GM19395 (cell line): ENCODE data around the gene TPRG1L.
"Not testable (repeated sequence)": the region's sequence is repeated elsewhere in the genome, so short reads cannot be mapped to it uniquely, and the experiment has no call there.

Experiments used
- ATAC-seq: cut with Tn5 transposase; IDR thresholded peaks from one replicate; pipeline ENCODE4 v1.9.1; 2021; ENCODE audit warnings: mild to moderate bottlenecking, moderate library complexity; ENCODE audit not compliant: unreplicated experiment

TPRG1L gene

DNA sequence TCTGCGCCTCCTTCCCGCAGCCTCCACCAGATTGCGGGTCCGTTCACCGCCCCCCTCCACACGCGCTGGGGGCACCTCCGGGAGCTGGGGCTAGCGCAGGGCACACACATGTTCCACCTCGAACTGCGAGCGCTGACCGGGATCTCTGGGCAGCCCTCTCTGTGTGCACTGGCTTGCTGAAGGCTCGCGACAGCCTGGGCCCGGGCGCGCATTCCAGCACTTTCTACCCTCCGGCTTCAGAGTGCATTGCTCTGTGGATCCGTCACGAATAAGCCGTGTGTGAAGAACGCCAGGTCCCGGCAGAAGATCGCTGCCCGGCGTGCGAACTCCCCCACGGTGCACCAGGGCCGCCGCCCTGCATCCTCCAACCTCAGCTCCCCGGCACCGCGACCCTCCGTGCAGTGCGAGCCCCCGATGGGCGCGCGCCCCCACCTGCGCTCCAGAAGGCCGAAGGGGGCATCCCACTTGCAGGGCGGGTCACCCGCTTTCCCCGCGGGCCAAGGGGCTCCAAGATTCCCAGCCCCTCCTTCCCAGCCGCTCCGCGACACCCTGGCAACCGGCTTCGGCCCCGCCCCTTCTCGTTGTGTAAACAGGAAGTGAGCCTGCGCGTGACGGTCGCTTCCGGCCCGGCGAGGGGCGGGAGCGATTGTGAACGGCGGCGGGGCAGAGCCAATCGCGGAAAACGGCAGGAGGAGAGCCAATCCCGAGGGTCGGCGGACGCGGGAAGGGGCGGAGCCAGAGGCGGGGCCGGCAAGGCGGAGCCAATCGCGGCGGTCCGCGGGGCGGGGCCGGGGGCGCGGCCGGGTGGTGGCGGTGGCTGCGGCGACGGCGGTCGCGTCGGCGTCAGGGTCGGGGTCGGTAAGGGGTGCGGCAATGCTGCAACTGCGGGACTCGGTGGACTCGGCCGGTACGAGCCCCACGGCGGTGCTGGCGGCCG lies at the start of gene TPRG1L:
Gene TPRG1L, plus strand, starts transcription at position 816 of the 937 bp plus-strand sequence. Its CDS starts 58 bp downstream, at position 874.
- ATAC-seq: peak; percentile 94

DNA sequence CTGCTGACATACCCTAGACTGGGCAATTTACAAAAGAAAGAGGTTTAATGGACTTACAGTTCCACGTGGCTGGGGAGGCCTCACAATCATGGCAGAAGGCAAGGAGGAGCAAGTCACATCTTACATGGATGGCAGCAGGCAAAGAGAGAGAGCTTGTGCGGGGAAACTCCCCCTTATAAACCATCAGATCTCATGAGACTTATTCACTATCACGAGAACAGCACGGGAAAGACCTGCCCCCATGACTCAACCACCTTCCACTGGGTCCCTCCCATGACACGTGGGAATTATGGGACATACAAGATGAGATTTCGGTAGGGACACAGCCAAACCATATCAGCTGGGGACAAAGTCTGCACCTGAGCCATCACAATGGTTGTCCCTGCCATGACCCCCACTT lies 49.3 kb upstream of the TPRG1L start:
- ATAC-seq: not testable (repeated sequence)

DNA sequence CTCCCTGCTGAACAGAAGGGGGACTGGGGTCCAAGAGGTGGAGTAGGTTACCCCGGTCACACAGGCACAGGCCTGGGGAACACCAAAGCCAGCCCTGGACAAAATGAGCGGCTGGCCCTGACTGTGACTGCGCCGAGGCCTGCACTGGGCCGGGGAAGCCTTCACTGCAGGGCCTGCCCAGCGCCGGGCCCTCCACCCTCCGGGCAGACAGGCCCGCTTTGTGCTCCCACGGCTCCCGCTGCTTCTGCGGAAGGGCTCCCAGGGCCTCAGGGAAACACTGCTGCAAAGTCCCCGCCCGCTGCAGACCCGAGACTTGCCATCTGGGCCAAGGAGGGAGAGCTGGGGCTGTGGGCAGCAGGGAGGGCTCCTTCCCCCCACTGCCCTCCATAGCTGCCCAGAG lies 48.8 kb upstream of the TPRG1L start:
- ATAC-seq: no peak

DNA sequence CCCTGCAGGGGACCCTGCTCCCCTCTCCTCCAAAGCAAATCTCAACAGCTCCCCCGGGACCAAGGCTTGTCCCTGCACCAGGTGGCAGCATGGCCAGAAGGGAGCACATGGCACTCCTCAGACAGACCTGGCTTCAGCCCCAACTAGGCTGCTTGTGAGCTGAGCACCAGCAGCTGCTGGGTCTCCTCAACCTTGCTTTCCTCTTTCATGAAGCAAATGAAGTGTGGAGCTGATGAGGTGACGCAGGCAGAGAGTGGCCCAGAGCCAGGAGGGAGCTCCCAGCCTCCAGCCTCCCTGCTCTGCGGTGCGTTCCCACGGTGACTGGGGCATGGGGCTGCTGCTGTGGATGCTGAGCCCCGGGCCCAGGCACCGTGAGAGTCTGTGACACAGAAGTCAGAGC lies 47.5 kb upstream of the TPRG1L start:
- no peak for ATAC-seq

DNA sequence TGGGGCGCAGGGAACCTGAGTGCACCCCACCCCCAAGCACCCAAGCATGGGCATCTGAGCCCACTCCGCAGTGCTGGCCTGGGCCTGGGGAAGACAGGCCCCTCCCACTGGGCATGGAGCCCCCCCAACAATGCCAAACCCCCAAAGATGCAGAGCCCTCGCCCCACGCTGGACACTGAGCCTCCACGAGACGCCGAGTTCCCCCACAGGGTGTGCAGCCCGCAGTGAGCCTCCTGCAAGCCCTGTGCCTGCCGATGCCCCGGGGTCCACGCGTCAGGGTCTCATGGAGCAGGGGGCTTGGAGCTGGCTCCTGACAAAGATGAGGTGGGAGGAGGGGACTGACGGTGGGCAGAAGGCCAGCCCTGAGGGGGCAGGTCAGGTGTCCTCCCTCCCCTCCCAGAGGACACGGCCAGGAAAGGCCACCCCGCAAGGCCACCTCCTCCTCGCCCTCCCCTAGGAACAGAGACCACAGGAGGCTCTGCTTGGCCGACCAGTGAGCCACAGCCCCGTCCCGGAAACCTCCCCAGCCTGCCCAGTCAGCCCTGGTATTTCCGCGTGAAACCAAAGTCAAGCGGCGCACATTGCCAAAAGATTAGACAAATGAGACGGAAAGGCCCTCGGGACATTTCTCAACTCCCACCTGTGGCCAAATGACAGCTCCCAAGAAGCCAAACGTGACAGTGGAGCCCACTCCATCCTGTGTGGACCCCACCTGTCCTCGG lies 46.9 kb upstream of the TPRG1L start:
- ATAC-seq: no peak

DNA sequence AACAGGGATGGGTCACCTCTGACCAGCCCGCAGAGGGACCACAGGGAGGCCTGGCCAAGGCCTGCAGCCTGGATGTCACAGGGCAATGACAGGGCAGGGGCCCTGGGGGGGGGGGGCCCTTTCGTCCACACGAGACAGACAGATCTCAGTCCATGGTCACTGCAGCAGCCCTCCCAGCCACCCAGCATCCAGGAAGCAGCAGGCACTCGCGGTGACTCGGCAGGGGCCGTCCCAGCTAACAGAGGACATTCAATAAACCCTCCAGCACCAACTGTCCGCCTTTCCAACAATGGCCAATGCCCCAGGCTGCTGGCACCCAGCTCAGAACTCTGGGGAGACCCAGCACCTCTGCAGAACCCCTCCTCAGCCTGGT lies 46.4 kb upstream of the TPRG1L start:
- ATAC-seq: no peak

DNA sequence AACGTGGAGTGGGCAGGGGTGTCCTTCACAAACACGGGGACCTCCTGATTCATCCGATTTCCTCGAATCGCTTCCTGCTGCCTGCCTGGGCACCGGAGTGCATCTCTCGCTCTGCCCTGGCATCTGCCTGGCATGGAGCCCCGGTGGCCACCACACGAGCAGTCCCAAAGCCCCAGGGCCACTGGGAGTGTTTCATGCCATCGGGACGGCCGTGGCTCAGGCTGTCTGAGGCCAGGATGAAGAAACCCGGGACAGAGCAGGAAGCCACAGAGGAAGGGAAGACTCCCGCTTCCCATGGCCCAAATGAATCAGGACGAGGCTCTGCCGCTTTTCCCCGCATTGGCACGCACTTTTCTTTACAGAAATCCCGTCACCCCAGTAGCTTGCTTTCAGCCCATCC lies 45.9 kb upstream of the TPRG1L start:
- no peak for ATAC-seq

DNA sequence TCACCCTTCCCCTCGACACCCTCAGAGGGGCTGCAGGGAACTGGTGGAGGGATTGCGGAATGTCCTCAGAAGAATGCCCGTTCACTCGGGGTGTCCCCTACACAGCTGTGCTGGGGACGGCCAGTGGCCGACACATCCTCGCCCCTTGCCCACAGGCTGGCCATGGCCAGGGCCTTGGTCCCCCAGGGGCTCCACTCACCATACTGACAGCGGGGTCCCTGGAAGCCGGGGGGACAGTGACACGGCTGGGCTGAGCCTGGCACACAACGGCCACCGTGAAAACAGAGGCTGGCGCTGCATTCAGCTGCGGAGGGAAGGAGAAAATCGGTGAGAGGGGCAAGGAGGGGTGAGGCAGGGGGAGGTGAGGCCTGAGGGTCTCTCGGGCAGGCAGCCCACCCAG lies 45.2 kb upstream of the TPRG1L start:
- no peak for ATAC-seq

DNA sequence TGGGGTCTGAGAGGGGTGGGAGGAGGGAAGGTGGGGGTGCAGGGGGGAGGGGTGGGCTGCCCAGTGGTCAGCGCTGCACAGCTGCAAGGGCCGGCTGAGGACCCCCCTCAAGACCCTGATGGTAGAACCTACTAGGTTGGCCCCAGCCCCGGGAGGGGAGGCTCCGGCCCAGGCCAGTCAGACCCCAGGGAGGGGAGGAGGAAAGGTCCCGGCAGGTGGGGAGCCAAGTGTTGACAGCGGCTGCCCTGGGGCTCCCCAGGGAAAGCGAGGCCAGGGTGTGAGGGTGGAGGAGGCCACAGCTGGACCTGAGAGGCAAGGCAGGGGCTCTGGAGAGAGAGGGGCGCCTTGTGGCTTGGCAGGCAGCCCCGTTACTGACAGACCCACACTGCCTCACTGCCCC lies 44.6 kb upstream of the TPRG1L start:
- no peak for ATAC-seq

DNA sequence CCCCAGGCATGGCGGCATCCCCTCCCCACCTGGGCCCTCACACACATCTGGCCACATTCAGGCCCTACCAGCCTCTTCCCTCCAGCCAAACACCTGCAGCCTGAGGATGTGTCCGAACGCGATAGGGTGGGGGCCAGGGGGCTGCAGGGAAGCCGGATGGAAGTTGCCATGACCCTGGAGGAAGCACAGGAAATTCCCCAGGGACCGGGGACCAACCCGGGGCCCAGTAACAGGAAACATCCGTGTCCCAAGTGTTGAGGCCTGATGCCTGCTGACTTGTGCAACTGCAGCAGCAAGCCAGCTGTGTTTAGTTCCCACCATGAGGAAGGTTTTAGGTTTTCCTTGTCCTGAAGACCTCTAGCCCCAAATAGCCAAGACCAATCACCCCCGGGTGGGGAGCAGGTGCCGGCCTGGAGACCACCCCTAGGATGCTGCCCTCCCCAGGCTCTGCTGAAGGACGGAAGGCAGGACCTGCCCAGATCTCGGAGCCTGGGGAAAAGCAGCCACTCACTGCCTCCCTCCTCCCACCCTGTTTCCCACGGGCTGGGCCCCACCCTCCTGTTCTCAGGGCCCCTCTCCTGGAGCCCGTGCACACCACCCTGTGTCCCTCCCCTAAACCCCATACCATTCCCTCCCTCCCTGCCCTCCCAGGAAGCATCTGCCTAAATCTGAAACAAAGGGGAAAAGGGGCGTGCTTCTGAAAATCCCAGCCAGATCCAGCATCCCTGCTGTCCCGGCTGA lies 43.3 kb upstream of the TPRG1L start:
- no peak for ATAC-seq

DNA sequence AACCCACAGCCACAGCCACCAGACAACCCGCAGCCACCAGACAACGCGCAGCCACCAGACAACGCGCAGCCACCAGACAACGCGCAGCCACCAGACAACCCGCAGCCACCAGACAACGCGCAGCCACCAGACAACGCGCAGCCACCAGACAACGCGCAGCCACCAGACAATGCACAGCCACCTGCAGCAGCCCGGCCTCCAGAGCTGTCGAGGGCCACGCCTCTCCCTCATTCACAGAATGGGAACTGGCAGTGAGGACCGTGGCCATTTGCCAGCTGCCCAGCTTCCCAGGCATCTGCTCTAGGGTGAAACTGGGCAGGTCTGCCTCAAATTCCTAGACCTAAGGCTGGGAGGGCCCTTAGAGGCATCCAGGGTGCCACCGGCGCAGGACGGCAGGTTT lies 41.1 kb upstream of the TPRG1L start:
- ATAC-seq: not testable (repeated sequence)

DNA sequence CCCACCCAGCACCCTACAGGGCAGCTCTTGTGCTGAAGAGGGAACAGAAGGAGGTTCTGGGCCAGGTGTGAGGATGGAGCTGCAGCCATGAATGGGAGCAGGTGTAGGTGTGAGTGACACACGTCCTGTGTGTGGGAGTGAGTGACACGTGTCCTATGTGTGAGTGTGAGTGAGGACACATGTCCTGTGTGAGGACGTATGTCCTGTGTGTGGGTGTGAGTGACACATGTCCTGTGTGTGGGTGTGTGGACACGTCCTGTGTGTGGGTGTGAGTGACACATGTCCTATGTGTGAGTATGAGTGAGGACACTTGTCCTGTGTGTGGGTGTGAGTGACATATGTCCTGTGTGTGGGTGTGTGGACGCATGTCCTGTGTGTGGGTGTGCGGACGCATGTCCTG lies 39.9 kb upstream of the TPRG1L start:
- ATAC-seq: no peak

DNA sequence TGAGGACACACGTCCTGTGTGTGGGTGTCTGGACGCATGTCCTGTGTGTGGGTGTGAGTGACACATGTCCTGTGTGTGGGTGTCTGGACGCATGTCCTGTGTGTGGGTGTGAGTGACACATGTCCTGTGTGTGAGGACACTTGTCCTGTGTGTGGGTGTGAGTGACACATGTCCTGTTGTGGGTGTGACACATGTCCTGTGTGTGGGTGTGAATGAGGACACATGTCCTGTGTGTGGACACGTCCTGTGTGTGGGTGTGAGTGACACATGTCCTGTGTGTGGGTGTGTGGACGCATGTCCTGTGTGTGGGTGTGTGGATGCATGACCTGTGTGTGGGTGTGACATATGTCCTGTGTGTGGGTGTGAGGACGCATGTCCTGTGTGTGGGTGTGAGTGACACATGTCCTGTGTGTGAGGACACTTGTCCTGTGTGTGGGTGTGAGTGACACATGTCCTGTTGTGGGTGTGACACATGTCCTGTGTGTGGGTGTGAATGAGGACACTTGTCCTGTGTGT lies 39.4 kb upstream of the TPRG1L start:
- not testable (repeated sequence) for ATAC-seq

DNA sequence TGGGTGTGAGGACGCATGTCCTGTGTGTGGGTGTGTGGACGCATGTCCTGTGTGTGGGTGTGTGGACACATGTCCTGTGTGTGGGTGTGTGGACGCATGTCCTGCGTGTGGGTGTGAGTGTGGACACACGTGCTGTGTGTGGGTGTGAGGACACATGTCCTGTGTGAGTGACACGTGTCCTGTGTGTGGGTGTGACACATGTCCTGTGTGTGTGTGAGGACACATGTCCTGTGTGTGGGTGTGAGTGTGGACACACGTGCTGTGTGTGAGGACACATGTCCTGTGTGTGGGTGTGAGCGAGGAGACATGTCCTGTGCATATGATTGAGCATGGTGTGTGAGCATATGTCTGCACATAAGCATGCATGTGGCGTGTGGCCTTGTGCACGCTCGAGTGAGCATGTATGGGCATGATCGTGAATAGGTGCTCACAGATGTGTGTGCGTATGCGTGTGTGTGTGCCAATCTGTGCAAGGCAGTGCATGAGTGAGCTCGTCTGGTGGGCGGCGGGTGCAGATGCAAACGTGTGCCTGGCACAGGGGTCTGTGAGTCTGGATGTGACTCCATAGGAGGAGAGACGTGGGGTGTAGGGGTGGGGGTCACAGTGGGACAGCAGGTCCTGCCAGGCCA lies 38.8 kb upstream of the TPRG1L start:
- ATAC-seq: no peak

DNA sequence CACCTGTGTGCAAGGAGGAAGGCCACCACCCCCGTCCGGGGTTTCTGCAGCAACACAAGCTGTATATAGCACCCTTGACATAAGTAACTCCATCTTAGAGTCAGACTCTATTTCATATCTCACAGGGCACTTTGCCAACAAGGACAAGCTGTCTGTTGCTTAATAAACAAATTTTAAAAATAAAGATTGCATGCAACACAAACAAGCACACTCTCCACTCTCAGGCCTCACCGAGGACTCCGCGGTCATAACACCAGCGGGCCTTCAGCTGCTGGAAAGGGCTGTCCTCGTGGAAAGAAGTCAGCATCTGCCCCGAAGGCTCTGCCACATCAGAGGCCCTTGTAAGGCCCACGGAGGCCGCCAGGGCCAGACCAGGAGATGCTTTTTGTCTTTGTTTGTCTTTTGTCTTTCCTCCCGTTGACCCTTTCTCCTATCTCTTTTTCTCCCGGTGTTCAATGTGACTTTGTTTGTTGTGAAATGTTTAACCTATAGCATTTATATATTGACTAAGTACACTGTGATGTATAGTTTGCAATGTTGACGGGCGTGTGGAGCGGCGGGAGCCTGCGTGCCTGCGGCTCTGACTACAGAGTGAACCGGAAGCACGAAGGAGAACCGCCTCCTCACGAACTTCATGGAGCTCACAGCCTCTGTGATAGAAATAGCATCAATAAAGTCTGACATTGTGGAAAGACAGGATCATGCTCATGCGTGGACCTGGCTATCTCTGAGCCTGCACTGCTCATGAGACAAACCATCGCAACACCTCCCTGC lies 37.6 kb upstream of the TPRG1L start:
- no peak for ATAC-seq

DNA sequence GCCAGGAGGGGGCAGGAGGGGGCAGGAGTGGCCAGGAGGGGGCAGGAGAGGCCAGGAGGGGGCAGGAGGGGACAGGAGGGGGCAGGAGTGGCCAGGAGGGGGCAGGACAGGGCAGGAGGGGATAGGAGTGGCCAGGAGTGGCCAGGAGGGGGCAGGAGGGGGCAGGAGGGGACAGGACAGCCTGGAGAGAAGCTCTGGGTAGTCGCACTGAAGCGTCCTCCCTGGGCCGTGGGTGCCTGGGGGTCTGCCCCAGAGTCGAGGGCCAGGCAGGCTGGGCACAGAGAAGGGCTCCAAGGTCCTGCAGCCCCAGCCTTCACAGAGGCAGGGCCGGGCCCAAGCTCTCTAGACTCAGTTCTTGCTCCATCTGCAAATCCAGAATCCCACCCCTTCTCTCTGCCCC lies 36.4 kb upstream of the TPRG1L start:
- ATAC-seq: no peak

DNA sequence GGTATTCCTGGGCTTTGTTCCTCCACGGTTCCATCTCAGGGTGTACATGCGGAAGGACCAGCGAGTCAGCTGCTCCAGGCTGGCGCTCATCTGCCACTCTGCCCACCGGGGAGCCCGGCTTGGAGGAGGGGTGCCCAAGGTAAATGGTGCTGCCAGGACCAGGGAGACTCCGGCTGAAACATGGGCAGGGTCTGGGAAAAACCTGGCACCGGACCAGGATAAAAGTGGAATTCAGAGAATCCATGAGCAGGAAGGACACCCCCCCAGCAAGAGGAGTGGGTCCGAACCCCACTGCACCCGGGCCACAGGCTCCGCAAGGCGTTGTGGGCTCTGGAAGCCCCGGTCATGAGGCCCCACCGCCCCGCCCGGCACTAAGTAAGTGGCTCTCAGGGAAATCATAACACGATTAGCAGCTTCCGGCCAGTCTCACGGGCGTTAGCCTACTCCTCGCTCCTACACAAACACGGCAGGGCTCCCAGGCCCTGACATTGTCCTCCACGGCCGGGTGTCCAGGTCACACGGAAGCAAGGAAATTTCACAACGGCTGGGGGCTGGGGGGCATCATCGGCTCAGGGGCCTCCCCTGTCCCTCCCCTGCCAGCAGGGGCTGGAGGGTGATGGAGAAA lies 34.6 kb upstream of the TPRG1L start:
- no peak for ATAC-seq

DNA sequence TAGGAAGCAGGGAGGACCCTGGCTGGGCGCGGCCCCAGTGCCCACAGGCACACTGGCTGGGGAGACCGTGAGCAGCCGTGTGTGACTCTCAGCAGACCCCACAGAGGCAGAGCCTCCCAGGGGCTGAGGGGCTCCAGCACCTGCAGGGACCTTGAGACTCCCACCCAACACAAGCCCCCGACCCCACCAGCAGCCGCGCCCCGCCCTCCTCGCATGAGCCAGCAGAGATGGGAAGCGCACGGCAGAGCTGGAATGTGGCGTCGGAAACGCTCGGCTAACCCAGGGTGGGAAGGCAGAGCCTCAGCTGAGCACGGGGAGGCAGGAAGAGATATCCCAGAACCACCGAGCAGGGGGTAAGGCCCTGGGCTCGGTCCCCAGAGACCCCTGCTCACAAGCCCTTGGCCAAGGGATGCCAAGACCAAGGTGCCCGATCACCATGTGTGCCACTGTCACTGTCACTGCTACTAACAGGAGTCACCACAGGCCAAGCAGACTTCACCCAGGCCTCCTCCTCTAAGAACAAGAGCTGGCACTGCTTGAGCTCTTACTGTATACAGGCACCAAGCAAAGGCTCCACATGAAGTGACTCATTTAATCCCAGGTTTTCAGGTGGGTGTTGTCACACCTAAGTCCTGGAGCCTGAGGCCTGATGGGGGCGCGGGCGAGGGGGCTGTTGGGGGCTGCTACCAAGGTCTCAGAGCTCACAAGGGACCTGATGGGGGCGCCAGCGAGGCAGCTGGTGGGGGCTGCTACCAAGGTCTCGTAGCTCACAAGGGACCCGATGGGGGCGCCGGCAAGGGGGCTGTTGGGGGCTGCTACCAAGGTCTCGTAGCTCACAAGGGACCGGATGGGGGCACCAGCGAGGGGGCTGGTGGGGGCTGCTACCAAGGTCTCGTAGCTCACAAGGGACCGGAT lies 33.6 kb upstream of the TPRG1L start:
- ATAC-seq: no peak

DNA sequence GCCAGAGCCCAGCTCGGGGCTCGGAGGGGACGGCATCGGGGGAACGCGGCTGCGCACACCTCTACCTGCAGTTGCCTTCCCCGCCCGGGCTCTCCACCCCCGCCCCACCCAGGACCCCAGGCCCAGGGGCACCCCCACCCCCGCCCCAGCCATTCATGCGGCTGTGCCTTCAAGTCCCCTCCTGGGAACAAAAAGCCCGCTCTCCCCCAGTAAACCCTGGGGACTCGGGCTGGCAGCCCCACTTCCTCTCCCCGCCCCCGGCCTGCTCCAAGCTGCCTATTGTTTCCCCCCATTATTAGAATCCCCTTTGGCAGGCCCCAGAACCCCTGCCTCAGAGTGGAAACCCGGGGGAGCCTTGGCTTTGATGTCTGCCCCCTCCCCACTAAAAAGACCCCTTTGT lies 31.5 kb upstream of the TPRG1L start:
- no peak for ATAC-seq
